GM12891 (cell line): ENCODE measurements around the gene CCDC9B.

ENCODE experiments used
- DNase-seq: peaks from one replicate; pipeline ENCODE4 v3.0.0; 2011; ENCODE audit warnings: low spot score; ENCODE audit not compliant: insufficient read length
- FAIRE-seq: peaks from 2 replicates; lab custom pipeline; 2011; peaks lifted over from hg19 to GRCh38; lab: Jason Lieb, UNC
- PAX5 ChIP-seq: IDR thresholded peaks from 2 replicates; pipeline ENCODE4 v1.6.1; 2011; ENCODE audit warnings: low read length, moderate library complexity, mild to moderate bottlenecking; ENCODE audit not compliant: insufficient read depth, severe bottlenecking
- POLR2A ChIP-seq: IDR thresholded peaks from 2 replicates; pipeline ENCODE4 v1.6.1; 2011; ENCODE audit warnings: low read depth, low read length, control low read depth
- POLR2AphosphoS5 ChIP-seq: IDR thresholded peaks from 2 replicates; pipeline ENCODE4 v1.6.1; 2011; ENCODE audit warnings: low read depth, low read length, control low read depth
- POU2F2 ChIP-seq: IDR thresholded peaks from 2 replicates; pipeline ENCODE4 v1.6.1; 2011; ENCODE audit warnings: low read depth, mild to moderate bottlenecking, control low read depth, low read length, moderate library complexity
- SPI1 ChIP-seq: IDR thresholded peaks from 2 replicates; pipeline ENCODE4 v1.6.1; 2011; ENCODE audit warnings: low read depth, low read length, control low read depth
- TAF1 ChIP-seq: IDR thresholded peaks from 2 replicates; pipeline ENCODE4 v1.6.1; 2011; ENCODE audit warnings: low read depth, low read length, control low read depth

CCDC9B gene

DNA sequence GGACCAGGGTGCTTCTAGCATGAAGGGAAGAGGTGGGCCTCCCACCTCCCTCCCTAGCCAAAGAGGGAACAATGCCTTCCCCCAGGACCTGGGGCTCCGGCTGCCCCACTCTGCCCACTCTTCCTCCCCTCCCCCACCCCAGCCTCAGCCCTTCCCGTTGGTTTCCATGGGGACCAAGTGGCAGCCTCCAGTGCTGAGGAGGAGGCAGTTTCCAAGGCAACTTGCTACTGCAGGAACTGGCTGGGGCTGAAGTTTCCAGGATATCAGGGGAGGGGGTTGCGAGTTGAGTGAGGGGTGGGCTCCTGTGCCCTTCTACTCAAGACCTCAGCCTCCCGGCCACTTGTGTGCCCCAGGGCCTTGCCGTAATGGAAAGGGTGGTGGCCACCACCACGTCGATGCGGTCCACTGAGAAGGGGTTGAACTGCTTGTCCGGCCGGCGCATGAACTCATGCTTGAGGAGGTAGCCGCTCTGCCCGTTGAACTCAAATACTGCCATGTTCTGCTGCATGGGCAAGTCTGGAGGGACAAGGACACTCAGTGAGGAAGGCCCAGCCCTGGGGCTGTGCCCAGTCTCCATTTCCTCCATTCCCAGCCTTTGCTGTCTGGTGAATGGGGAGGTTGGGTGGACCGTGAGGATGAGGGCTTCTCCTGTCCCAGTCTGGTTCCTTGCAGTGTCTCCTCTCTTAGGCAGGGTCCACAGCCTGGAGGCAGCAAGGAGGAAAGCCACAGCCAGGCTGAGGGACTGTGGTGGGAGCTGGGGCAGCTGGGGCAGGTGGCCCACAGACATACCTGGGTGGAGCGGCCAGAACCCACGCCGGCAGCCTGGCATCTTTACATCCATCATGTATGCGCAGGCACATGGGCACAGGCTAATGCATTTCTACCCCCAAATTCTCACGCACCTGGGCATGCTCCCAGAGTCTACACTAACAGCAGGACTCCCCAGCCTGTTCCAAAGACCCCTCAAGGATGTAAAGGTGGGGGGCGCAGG is 46.5 kb downstream of the CCDC9B start:
- no peak for DNase-seq
- no peak for FAIRE-seq
- TF ChIP-seq SPI1, result no peak
- TF ChIP-seq POLR2A, result no peak
- no peak for TF ChIP-seq POU2F2
- TF ChIP-seq POLR2AphosphoS5, result no peak
- TF ChIP-seq TAF1, result no peak
- TF ChIP-seq PAX5, result no peak

DNA sequence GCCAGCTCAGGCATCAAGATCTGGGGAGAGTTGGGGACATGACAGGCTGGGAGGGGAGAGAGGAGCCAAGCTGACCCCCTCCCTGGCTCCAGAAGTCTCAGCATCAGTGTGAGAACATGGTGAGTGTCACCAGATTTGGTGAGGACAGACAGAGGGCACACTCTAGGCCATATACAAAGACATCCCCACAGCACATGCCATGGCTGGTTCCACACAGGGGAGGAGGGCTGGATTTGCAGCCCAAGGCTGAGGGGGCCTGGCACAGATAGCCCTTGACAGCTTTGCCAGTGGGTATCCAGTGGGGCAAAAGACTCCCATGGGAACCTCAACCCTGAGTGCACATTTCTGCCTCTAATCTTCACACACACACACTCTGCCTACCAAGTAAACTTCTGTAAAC is 47.7 kb downstream of the CCDC9B start:
- TF ChIP-seq POLR2A (no peak), POU2F2 (no peak), TAF1 (no peak), SPI1 (no peak), POLR2AphosphoS5 (no peak), PAX5 (no peak)
- DNase-seq, result no peak
- FAIRE-seq, result no peak

DNA sequence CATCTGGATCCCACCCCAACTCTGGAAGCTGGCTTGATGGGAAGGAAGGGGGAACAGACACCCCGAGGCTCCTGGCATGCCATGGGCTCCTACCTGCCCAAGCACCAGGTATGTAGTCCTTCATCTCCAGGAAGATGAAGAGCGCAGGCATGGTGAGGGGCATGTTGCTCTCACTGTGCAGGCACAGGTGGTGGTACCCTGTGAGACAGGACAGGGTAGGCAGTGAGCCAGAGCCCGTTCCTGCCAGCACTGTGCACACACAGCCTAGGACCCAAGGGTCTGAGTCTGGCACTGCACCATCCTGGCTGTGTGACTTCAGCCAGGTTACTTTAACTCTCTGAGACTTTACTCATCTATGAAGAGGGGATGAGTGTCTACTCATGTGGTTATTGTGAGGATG is 48.5 kb downstream of the CCDC9B start:
- FAIRE-seq, result no peak
- no peak for DNase-seq
- no peak for TF ChIP-seq SPI1
- no peak for TF ChIP-seq POU2F2
- no peak for TF ChIP-seq POLR2A
- TF ChIP-seq POLR2AphosphoS5, result no peak
- no peak for TF ChIP-seq TAF1
- TF ChIP-seq PAX5, result no peak

DNA sequence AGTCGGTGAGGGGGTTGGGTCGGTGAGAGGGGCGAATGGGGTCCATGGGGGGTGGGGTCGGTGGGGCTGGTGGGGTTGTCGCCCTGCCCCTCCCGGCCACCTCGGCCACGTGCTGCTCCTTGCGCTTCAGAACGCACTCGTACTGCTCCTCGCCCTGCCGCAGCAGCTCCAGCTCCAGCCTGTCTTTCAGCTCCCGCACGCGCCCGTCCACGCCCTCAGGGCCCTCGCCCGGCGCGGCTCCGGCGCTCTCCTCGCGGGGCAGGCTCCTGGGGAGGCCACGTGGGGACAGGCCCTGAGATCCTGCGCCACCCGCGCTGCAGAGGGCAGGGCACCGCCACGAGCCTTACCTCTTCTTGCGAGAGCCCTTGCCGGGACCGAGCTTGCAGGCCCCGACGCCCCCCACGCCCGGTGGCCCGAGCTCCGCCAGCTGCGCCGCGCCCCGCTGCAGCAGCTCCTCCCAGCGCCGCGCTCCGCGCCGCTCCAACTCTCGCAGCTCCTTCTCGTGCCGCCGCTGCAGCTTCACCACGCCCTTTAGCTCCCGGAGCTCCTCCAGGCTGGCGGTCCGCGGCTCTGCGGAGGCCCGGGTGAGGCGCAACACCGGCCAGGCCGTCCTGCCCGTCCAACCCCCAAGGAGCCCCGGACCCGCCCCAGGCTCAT is 49.7 kb downstream of the CCDC9B start:
- DNase-seq (no peak), FAIRE-seq (no peak)
- TF ChIP-seq PAX5 (no peak), POLR2AphosphoS5 (no peak), SPI1 (no peak), POLR2A (no peak), TAF1 (no peak), POU2F2 (no peak)

DNA sequence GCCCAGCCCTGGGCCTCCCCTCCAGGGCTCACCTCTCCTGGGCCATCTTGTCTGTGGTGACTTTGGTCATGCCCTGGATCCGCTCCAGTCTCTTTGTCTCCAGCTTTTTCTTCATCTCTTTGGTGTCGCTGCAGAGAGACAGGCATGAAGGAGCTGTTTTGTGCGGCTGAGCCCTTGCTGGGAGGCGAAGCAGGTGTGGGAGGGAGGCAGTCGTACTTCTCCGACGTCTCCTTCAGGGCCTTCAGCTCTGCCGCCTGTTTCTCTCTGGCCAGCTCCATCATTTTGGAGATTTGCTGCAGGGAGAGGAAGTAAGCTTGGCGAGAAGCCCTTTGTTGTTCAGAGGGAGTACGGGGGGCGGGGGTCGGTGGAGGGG is 50.2 kb downstream of the CCDC9B start:
- FAIRE-seq (no peak), DNase-seq (no peak)
- TF ChIP-seq POLR2AphosphoS5, result no peak
- no peak for TF ChIP-seq POU2F2
- TF ChIP-seq PAX5, result no peak
- no peak for TF ChIP-seq SPI1
- TF ChIP-seq POLR2A, result no peak
- no peak for TF ChIP-seq TAF1

DNA sequence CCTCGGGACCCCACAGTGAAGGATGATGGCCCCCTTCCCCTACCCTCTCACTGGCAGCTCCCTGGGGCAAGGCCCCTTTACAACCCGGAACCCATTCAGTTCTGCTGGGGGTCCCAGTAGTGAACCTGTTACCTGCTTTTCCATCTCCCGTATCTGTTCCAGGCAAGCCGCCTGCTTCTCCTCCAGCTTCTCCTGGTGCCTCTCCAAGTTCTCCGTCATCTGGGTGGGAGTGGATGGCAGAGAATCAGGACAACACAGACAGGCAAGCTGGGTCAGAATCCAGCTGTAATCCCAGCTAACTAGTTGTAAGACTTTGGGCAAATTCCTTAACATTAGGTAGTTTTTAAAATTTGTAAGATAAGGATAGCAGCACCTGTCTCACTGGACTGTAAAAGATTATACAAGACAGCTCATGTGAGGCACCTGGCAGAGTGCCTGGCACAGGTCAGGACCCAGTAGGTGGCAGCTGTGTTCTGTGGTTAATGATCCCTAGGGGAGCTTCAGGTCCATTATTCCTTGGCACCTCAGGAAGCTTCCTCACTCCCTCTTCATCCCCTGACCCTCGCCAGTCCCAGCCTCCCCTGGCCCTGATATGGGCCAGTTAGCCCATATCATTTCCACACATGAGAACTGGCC is 51.5 kb downstream of the CCDC9B start:
- FAIRE-seq, result no peak
- TF ChIP-seq SPI1, result no peak
- TF ChIP-seq POLR2A, result no peak
- TF ChIP-seq TAF1, result no peak
- TF ChIP-seq POU2F2, result no peak
- no peak for TF ChIP-seq POLR2AphosphoS5
- no peak for TF ChIP-seq PAX5
- DNase-seq, result no peak

DNA sequence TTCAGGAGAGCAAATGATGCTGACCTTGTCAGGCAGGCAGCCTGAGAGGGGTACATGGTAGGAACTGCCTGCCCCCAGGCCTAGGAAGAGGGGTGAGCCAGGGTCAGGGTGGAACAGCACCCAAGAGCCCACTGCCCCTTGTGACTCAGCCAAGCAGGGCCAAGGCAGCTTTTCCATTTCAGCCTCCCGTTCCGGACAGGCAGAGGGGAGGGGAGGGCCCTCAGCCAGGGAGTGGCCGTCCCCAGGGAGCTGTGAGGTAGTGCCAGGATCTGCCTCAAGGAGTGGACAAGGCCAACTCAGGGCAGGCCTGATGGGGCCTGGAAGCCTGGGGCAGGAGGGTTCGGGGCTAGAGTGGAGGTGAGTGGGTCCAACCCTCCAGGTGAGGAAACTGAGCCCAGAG is 52.8 kb downstream of the CCDC9B start:
- no peak for FAIRE-seq
- DNase-seq, result no peak

DNA sequence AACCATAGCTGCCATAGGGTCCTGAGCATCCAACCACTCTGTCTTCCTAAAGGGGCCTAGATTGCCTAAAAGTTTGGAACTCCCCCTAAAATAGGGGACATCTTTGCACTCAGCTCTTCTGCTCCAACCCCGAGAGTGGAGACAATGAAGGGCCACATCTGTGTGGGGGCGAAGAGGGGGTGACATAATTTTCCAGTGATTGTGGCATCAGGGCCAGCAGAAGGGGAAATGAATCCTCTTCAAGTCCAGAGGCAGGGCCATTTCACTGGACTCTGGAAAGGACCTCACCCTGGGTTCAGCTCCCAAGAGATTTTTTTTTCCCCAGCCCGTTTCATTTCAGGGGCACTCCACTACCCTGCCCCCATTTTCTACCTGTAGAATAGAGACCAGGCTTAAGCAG is 53.2 kb downstream of the CCDC9B start:
- FAIRE-seq (no peak), DNase-seq (no peak)
- TF ChIP-seq SPI1, result no peak
- no peak for TF ChIP-seq POLR2A
- no peak for TF ChIP-seq POU2F2
- no peak for TF ChIP-seq TAF1
- no peak for TF ChIP-seq POLR2AphosphoS5

More for the DNA sequence above, 52.8 kb downstream of the CCDC9B start:
- TF ChIP-seq PAX5 (no peak), POLR2A (no peak), POLR2AphosphoS5 (no peak), SPI1 (no peak), POU2F2 (no peak), TAF1 (no peak)

DNA sequence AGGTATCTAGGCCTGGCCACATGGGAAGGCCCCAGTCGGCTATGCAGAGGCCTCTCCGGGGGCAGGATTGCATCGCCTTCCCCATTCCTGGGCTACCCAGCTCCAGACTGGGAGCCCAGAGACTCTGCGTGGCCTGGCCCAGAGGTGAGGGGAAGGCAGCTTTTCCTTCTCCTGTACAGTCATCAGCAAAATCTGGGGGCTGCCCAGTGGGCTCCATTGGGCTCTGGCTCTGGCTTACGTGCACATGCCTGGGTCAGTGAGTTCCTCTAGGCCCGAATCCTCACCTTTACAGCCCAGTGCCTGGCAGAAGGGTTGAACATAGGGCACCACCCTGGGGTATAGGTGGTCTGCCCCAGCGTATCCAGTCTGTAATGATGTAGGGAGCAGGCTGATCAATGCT is 53.9 kb downstream of the CCDC9B start:
- no peak for TF ChIP-seq PAX5
- no peak for TF ChIP-seq POU2F2
- TF ChIP-seq TAF1, result no peak
- TF ChIP-seq POLR2A, result no peak
- no peak for TF ChIP-seq SPI1
- no peak for TF ChIP-seq POLR2AphosphoS5
- FAIRE-seq (no peak), DNase-seq (no peak)

DNA sequence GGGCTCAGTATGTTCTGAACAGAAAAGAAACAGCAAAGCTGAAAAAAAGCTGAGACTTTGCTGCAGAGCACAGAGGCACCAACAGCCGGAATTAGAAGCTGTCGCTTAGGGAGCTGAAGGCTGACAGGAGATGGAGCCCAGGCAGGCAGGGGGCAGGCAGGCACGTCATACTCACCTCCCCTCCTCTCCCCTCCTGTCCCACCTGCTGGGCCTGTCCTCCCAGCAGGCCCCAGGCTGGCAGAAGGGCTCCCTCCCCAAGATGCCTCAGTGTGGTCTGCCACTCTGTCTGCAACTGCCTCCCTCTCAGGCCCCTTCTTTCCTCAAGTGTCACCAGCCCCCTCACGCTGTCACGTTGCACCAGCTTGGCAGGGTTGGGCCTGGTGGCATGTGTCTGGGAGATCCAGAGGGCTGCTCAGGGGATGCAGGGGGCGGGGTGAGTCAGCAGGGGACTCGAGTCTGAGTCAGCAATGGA is 54.6 kb downstream of the CCDC9B start:
- TF ChIP-seq TAF1 (no peak), SPI1 (no peak), POLR2A (no peak), POLR2AphosphoS5 (no peak), POU2F2 (no peak), PAX5 (no peak)
- no peak for FAIRE-seq
- no peak for DNase-seq
